HG02943 (cell line): Measurements from ENCODE around the gene RBBP9.
A peak's percentile ranks its signal among the peaks of the same experiment; 100 is the strongest.
"Not testable (repeated sequence)": the region's sequence is repeated elsewhere in the genome, so short reads cannot be mapped to it uniquely, and the experiment has no call there.

Experiments
- ATAC-seq: cut with Tn5 transposase; IDR thresholded peaks from one replicate; pipeline ENCODE4 v1.9.1; 2021; ENCODE audit warnings: mild to moderate bottlenecking, low read depth, moderate library complexity; ENCODE audit not compliant: unreplicated experiment

Gene RBBP9

DNA sequence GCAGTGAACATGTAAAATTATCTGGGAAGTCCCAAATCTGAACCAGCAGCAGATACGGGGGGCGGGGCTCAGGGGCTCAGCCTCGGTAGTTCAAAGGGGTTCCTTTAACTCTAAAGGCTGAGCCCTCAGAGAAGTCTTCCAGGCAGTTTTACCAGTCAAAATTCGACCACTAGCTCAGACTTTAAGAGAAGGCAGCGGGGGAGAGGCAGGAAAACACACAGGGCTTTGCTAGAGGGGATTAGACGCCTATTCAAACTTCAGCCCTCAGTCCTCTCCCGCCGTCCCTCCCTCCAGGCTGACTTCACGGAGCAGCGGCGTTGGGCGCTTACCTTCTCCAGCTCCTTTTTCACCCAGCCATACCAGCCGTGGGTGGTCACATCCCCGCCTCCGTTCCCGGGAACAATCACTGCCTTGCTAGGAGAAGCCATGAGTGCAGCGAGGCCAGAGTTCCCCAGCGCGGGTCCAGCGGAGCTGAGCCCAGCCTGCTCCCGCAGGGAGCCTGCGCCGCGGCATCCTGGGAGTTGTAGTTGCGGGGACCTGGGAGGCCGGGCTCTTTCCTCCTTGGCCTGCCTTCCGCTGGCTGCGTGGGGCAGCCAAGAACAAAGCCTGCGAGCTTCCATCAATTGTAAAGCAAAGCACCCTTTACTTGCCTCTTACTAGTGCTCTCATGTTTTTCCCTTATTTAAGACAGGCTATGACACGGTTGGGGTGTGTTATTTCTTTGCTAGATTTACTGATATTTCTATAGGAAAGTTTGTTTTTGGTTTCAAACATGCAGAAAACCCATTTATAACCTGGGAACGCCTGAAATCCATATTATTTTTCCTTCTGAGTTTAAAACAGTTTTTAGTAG, at the start of gene RBBP9:
TSS of gene RBBP9 (minus strand) at position 486 of the 853 bp plus-strand sequence. CDS start at position 428, 58 bp downstream.
- ATAC-seq = peak; percentile 93

DNA sequence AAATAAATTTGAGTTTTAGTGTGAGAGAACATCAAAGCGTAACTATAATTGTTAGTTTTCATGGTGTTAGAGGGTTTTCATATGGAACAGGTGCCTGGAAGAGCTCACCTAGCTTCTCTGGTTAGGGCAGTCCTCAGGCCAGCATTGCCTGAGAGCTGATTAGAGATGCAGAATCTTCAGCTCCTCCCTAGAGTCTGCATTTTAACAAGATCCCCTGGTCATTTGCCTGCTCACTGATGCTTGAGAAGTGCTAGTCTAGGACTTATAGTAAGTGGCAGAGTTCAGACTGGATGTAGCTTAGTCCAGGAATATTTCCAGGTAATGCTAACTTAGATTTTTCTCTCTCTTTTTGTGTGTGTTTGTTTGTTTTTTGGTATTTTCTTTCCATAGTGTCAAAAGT, 48.5 kb upstream of the RBBP9 start:
- ATAC-seq = no peak

DNA sequence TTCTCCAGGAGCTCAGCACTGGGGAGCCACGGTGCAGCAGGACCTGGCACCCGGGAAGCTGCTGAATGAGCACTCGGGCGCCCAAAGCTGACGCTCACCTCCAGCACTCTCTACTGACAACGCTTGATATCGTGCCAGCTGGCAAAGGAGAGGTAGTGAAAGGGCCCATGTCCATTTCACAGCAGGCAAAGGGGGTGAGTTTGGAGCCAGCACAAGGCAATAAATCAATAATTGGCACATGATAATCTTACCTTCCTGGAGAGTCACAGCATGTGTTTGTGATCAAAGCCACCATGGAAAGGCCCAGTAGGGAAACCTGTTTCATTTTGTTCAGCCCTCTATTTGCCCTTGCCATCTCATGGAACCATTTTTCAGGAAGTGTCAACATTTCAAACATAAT, 46.9 kb upstream of the RBBP9 start:
- no peak for ATAC-seq

DNA sequence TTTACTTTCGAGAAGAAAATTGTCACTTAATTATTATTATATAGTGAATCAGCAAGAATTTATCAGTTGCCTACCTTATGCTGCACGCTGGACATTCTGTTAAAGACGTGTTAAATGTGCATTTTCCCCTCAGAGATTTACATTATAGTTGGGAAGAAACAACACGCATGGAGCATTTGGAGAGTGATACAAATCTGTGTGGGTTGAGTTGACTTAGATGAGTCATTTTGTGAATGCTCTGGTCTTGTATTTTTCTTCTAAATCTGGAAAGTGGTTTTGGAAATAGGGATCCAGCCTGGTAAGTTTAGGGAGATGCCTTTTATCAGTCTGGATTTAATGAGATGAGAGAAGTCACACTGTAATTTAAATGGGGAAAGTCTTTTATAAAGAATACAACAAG, 46.2 kb upstream of the RBBP9 start:
- ATAC-seq = no peak

DNA sequence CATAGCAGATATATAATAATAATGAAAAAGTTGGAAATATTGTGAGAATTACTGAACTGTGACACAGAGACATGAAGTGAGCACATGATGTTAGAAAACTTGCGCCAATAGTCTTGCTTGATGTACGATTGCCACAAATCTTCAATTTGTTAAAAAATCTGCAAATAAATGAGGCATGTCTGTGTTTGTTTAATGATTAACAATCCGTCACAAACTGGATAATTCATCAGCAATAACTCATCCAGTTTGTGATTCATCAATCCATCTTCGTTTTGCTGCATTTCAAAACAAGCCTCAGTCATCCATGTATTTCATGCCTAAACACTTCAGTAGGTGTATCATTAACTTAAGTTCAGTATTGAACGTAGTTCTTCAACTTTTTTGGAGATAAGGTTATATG, 44.7 kb upstream of the RBBP9 start:
- no peak for ATAC-seq

DNA sequence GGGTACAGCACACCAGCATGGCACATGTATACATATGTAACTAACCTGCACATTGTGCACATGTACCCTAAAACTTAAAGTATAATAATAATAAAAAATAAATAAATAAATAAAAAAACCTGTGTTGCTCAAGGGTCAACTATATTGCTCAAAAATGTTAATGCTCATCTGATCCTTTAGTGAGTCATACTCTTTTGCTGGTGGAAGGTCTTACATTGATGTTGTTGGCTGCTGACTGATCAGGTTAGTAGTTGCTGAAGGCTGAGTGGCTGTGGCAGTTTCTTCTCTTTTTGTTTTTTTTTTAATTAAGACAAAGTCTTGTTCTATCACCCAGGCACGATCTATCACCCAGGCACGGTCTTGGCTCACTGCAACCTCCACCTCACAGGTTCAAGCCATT, 40.6 kb upstream of the RBBP9 start:
- no peak for ATAC-seq

DNA sequence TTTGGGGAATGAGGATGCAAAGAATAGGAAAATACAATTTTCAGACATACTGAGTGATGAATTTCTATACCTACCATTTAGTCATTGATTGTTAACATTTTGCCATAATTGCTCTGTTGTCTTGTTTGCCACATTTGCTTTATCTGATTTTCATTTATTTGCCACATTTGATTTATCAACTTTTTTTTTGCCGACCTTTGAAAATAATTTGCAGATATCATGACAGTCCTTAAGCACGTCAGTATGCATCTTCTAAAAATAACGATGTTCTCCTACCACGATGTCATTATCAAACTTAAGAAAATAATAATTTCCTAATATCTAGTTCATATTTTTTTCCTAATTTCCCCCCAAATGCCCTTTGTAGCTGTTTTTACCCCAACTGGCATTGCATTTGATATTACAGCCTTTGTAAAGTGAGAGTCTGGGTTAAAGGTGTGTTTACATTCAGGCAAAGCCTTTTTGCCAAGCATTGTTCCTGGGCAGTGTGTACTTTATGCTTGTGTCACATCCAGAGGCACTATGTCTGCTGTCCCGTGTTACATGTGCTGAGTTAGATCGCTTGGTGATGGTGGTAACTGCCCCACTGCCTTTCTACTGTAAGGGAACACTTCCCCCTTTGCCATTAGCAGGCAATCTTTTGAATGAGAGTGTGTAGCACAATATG, 37.1 kb upstream of the RBBP9 start:
- ATAC-seq = no peak

DNA sequence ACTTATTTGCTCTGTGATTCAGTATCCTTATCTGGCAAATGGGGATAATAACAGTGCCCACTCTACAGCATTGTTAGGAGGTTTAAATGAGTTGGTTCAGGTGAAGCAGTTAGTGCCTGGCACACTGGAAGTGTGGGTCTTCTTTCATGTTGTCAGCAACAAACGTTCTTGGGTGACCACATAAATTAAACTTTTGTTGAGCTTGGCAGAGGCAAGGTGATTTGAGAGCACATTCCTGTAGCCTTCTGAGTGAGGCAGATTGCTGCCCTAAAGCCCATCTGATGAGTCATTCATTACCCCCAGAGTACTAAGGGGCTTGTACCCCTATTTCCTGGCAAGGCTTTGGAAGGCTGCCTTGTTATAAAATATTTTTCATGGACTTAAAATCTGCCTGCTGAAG, 36.5 kb upstream of the RBBP9 start:
- ATAC-seq = no peak

DNA sequence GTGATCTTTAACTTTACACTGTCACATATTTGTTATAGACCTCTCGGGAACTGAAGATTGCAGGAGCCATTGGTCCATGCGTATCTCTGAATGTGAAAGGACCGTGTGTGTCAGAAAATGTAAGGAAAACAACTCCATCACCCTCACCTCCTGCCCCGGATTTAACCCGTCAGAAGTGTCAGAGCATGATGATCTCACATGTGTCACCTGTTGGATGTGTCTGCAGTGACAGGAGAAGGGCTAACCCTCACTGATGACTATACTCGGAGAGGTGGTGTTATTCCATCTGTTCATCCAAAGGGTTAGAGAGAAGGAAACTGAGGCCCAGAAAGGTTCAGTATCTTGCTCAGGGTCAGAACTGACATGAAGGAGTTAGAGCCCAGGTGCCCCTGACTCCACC, 35.6 kb upstream of the RBBP9 start:
- ATAC-seq = no peak

DNA sequence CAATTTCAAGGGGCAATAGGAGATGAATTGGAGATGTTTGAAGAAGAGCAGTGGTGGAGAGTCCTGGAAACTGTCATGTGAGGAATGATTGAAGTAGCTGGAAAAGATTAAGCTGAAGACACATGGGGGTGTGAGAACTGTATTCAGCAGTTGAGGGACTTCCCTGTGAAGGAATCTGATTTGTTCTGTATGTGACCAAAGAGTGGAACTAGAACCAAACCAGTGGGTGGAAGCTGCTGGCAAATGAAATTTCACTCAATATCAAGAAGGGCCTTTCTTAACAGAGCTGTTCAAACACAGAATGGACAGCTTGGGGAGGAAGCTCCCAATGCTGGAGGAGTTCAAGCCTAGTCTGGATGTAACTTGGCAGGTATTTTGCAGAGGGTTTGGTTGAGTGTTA, 32.0 kb upstream of the RBBP9 start:
- ATAC-seq = no peak

DNA sequence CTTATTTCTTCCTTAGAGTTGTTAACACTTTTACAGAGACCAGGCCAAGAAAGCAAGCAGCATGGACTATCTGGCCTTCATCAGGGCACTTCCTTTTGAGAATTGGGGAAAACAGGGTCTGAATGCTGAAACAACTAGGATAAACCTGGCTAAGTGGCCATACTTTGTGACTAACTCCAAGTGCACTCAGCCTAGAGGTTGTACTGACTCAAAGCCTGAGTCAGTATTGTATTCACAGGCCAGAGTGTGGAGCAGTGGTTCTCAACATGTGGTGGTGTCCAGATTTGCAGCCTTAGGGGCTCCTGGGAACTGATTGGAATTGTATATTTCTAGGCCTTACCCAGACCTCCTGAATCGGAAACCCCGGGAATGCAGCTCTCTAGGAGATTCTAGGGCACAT, 30.8 kb upstream of the RBBP9 start:
- no peak for ATAC-seq

DNA sequence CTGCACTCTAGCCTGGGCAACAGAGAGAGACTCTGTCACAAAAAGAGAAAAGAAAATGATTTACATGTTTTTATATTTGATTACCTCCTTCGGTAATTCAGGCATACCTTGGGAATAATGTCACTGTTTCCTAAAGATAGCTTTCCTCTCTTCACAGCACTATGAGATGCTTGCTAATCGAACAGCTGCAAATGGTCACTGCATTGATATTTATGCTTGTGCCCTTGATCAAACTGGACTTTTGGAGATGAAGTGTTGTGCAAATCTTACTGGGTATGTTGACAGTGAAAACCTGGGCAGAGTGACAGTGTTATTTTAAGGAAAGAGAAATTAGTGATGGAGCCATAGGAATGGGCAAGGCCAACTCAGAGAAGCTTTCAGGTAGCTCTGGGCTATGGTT, 30.3 kb upstream of the RBBP9 start:
- ATAC-seq = no peak

DNA sequence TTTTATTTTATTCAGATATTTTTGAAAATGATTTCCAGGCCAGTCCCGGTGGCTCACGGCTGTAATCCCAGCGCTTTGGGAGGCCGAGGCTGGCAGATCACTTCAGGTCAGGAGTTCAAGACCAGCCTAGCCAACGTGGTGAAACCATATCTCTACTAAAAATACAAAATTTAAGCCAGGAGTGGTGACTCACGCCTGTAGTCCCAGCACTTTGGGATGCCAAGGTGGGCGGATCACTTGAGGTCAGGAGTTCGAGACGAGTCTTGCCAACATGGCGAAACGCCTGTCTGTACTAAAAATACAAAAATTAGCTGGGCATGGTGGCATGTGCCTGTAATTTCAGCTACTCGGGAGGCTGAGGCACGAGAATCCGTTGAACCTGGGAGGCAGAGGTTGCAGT, 29.7 kb upstream of the RBBP9 start:
- not testable (repeated sequence) for ATAC-seq

DNA sequence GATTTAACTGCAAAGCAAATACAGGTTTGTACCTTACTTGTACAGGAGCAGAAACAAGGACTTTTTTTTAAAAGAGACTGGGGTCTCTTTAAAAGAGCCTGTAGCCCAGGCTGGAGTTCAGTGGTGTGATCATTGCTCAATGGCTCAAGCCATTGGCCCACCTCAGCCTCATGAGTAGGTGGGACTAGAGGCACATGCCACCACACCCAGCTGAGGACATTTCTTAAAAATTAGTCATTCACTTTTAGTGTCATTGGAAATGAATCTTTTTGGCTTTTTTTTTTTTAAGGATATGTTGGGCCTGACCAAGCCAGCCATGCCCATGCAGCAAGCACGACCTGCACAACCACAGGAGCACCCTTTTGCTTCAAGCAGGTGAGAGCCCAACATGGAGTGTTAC, 27.6 kb upstream of the RBBP9 start:
- no peak for ATAC-seq

DNA sequence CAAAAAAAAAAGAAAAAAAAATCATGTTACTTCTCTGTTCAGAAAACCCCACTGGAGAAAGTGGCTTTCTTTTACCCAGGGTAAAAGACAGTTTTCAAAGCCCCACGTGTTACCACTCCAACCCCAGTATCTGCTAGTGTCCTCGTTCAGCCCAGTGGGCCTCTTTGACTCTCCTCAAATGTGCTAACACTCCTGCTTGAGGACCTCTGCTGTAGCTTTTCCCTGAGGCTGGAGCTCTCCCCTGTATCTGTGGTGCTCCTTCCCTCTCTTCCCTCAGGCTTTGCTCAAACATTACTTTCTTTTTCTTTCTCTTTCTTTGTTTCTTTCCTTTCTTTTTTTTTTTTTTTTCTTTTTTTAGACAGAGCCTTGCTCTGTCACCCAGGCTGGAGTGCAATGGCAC, 26.0 kb upstream of the RBBP9 start:
- ATAC-seq = no peak

DNA sequence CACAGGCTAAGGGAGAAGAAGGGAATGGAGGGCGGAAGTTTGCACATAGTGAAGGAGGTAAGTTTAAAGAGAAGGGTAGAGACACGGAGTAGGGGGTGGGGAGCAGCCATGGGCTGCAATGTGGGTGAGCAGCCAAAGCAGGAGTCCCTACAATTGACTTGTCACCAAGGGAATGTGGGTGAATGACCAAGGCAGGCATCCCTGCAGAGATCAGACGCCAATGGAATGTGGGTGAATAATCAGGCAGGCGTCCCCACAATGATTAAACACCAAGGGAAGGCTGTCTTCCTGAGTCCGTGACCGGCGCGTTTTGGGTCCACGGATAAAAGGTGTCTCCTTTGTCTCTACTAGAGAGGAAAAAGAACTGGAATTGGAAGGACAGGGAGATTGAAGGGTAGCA, 25.0 kb upstream of the RBBP9 start:
- not testable (repeated sequence) for ATAC-seq

DNA sequence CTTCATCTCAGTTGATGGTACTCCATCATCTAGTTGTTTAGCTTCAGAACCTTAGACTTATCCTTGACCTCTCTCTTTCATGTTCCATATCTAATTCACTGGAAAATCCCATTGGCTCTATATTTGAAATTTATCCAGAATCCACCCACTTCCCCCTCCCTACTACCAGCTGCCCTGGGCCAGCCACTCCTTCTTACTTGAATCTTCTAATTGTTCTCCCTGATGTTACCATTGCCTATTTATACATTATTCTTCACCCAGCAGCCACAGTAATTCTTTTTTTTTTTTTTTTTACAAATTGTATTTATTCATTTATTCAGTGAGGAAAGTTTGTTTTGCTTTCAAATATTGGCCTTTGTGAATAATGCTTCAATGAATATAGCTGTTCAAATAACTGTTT, 18.9 kb upstream of the RBBP9 start:
- ATAC-seq = no peak

DNA sequence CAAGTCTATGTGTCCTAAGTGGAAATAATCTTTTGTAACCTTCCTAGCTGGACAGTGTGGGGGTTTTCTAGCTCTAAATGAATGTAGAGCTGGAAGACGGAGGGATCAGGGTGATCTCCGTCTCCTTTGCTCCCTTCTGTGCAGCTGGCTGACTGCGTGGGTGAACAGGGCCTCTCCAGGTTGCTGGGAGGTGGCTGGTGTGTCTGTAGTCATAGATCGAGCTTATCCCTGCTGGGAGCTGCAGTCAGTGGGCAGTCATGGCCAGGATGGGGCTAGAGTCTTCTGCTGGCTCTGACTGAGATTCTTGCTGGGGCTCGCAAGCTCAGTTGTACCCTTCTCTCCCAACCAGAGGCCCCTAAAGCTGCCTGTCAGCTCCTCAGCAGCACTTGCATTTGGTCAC, 17.1 kb upstream of the RBBP9 start:
- no peak for ATAC-seq

DNA sequence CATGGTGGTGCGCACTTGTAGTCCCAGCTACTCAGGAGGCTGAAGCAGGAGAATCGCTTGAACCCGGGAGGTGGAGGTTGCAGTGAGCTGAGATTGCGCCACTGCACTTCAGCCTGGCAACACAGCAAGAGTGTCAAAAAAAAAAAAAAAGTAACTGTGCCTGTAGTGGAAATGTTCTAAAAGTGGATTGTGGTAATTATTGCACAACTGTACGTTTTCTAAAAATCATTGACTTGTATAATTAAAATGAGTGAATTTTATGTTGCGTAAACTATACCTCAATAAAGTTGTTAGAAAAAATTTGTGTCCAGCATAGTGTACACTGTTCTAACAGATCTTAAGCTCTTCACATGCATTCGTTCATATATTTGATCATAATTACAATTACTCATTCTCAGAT, 16.2 kb upstream of the RBBP9 start:
- ATAC-seq = no peak

DNA sequence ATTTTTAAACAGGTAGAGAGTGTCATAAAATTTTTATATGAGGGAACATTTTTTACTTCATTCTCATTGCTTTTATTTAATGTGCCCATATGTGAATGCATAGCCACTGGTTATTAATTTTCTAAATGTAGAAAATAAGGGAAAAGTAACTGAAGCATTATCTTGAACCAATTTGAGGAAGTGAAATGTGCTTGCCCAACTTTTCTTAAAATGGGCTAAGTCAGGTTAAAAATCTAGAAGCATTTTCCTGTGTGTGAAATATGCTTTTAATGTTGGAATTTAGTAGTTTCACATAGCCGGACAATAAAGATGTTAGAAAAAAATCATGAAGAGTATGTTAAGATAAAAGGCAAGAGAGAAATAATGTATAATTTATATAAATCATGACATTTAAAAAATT, 14.5 kb upstream of the RBBP9 start:
- no peak for ATAC-seq

DNA sequence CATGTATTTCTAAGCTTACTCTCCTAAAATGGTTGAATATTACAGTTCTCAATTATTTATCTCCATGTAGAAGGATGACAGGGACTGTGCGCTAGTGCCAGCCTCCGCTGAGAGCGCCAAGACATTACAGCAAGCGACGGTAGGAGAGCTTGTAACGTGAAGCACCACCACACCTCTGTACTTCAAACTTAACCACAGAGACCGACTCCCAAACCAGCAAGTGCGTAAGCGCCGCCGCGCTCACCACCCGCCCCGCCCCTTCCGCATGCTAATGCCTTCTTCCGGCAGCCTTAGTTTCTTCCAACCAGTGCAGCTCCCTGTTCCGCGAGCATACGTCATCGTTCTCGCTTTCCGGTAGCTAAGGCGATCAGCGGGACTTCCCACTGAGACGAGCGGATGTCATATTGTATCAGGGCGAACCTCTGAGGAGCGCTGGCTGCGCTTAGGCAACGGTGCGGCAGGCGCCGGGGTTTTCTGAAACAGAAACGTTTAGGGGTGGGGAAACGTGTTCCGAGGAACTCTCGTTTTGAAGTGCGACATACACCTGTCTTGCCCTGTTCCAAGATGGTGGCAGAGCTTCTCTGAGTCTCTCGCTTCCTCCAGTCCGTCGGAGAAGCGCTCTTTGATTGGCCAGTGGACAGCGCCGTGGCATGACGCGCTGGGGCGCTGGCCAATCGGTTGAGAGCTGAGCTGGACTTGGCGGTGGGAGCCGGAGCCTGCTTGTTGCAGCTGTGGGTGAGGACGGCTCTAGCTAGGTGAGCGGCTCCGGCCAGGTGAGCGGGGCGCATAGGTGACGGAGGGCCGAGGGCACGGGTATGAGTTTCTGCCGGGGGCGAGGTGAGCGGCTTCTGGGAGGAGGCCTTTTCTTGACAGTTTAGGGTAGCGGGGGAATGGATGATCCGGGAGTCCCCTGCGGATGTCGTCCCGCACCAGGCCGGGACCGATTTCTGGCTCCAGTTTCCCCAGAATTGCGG, 10.5 kb upstream of the RBBP9 start, which contains the start of gene SEC23B:
TSS of gene SEC23B (plus strand) at position 723 of the 974 bp plus-strand sequence. CDS start 2,896 bp downstream, outside the sequence.
- peak; percentile 95 for ATAC-seq
